ENCODE results near the gene FUNDC1.
"Not testable (repeated sequence)": the region's sequence is repeated elsewhere in the genome, so short reads cannot be mapped to it uniquely, and the experiment has no call there.

FUNDC1 gene, protein sequence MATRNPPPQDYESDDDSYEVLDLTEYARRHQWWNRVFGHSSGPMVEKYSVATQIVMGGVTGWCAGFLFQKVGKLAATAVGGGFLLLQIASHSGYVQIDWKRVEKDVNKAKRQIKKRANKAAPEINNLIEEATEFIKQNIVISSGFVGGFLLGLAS

GRCh38 chrX:44542567-44543325, at the start of gene FUNDC1:
FUNDC1 (minus strand) TSS chrX:44542859; CDS start chrX:44542832, 27 bp downstream.
- DNase-seq (ENCODE audit: low spot score), result peak; percentile 95

- DNase-seq (ENCODE audit: low spot score), result no peak
Measured at GRCh38 chrX:44585866-44586265, 43.2 kb upstream of the FUNDC1 start.

- no peak for DNase-seq (ENCODE audit: low spot score)
Measured at GRCh38 chrX:44580466-44580865, 37.8 kb upstream of the FUNDC1 start.

- DNase-seq (ENCODE audit: low spot score), result no peak
Measured at GRCh38 chrX:44572340-44572938, 29.8 kb upstream of the FUNDC1 start.

DNA sequence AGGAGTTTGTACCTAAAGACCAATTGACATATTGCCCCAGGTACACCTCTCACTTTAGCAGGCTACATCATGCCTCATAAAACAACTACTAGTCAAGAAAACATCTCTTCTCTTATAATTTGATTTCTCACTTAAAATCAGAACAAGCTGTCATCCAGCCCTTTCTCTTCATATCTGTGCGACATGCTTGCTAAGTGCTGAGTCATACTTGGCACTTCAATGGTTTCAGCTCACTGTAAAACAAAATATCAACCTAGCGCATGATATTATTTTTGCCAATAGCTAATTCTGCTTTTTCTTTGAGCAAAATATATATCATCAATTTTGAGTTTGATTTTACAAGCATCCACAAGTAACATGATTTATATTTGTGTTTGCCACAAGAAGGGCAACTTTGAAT, 27.9 kb upstream of the FUNDC1 start:
- no peak for DNase-seq (ENCODE audit: low spot score)

- no peak for DNase-seq (ENCODE audit: low spot score)
Measured at GRCh38 chrX:44569122-44569521, 26.5 kb upstream of the FUNDC1 start.

GRCh38 chrX:44568196-44568595, 25.5 kb upstream of the FUNDC1 start:
- DNase-seq (ENCODE audit: low spot score), result no peak

GRCh38 chrX:44561896-44562295, 19.2 kb upstream of the FUNDC1 start:
- DNase-seq (ENCODE audit: low spot score), result not testable (repeated sequence)

DNA sequence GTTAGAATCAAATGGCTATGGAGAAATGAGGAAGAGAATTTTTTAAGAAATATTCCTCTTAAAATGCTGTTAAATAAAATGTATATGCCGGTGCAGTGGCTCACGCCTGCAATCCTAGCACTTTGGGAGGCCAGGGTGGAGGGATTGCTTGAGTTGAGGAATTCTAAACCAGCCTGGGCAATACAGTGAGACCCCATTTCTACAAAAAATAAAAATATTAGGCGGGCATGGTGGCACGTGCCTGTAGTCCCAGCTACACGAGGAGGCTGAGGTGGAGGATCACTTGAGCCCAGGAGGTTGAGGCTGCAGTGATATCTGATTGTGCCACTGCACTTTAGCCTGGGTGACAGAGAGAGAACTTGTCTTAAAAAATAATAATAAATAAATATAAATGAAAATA, 7.9 kb upstream of the FUNDC1 start:
- no peak for DNase-seq (ENCODE audit: low spot score)

GRCh38 chrX:44545454-44545853, 2.8 kb upstream of the FUNDC1 start:
- DNase-seq (ENCODE audit: low spot score), result not testable (repeated sequence)

- DNase-seq (ENCODE audit: low spot score), result no peak
Measured at GRCh38 chrX:44544036-44544435, 1.4 kb upstream of the FUNDC1 start.

- no peak for DNase-seq (ENCODE audit: low spot score)
Measured at GRCh38 chrX:44536198-44536597, 6.5 kb downstream of the FUNDC1 start.

- no peak for DNase-seq (ENCODE audit: low spot score)
Measured at GRCh38 chrX:44529310-44529709, 13.3 kb downstream of the FUNDC1 start.

GRCh38 chrX:44514272-44514671, 28.4 kb downstream of the FUNDC1 start:
- DNase-seq (ENCODE audit: low spot score), result no peak

- no peak for DNase-seq (ENCODE audit: low spot score)
Measured at GRCh38 chrX:44507292-44507691, 35.4 kb downstream of the FUNDC1 start.

GRCh38 chrX:44506678-44507077, 36.0 kb downstream of the FUNDC1 start:
- no peak for DNase-seq (ENCODE audit: low spot score)

- DNase-seq (ENCODE audit: low spot score), result no peak
Measured at GRCh38 chrX:44503560-44503959, 39.1 kb downstream of the FUNDC1 start.

- no peak for DNase-seq (ENCODE audit: low spot score)
Measured at GRCh38 chrX:44495091-44495490, 47.6 kb downstream of the FUNDC1 start.

DNA sequence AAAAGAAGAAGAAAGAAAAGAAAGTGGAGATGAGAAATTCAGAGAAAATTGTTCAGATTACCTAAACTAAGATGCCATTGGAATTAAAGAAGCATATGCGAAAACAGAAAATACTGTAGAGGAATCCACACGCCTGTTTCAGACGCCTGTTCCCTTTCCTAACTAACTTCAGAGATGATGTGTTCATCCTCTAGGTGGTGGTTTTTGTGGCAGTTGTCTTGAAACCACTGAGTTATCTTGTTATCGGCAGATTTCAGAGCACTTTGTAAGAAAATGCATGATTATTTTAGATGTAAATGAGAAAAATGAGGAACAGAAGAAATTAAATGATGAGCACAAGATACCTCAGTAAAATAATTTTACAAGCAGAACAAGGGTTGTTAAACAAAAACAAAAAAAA, 48.3 kb downstream of the FUNDC1 start:
- no peak for DNase-seq (ENCODE audit: low spot score)

GRCh38 chrX:44489515-44489914, 53.1 kb downstream of the FUNDC1 start:
- DNase-seq (ENCODE audit: low spot score), result no peak

DNA sequence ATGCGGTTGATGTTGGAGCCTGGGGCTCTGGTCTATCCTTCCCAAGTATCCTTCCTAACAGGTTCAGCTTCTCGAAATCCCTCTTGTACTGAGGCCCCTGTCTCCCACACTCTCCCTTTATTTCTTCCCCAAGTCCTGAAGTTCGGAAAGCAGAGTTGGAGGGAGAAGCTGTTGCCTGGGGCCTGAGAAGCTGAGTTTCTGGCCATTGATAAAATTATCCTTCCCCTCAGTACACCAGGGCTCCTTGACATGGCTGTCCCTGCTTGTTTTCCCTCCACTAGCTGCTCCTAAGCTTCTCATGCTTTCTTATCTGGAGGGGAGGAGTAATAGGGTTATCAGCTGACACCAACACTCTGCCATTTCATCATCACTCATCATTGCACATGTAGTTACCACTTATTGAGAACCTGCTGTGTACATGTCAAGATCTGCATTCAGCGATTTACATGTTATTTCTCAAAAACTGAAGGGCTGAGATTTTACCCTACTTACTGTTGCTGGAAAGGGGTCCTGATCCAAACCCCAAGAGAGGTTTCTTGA, 58.0 kb downstream of the FUNDC1 start:
- no peak for DNase-seq (ENCODE audit: low spot score)

DNA sequence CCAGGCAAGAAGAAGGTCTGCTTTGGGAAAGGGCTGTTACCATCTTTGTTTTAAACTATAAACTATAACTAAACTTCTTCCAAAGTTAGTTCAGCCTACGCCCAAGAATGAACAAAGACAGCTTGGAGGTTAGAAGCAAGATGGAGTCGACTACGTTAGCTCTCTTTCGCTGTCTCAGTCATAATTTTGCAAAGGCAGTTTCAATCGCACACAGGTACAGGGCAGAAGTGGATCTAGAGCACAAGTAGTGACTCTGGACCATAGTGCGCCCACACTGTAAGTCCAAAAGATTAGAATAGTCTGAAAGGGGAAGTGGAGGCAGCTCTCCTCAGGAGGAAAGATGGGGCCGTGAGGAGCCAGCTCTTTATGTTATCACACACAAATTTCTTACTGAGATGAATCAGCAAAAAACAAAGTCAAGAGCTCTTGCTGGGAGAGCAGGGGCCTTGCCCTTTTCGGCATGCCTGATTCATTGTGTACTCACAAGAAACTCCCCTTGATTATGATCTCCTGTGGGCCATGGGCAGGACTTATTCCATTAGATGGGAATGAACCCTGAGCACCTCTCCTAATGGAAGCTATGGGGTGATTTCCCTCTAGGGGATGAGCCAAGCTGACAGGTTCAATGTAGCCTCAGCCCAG, 58.6 kb downstream of the FUNDC1 start:
- DNase-seq (ENCODE audit: low spot score), result no peak

- no peak for DNase-seq (ENCODE audit: low spot score)
Measured at GRCh38 chrX:44482575-44482974, 60.1 kb downstream of the FUNDC1 start.
